Caco-2 (cell line): ENCODE results near the gene TOMM20L. TPM values are rescaled to one million over a fixed set of nuclear protein-coding genes. Genes with fewer than 3 reads are reported as not detected.

Experiments used
- BruUV-seq: library from RNA; stranded (reverse); fragments of 400-500 nt; replicated peaks from 2 replicates; lab custom pipeline; 2021; lab: Mats Ljungman, UMichigan
- CTCF ChIA-PET: fragments of 300-600 bp; sonication (Branson Sonifier 250); formaldehyde crosslinking; loops from one replicate; lab custom pipeline; 2022; ENCODE audit warnings: antibody characterized with exemption; lab: Charles Lee
- POLR2A ChIA-PET: fragments of 300-600 bp; sonication (Branson Sonifier 250); formaldehyde crosslinking; loops from one replicate; lab custom pipeline; 2022; ENCODE audit warnings: antibody characterized with exemption; lab: Charles Lee
- DNase-seq, 2 experiments: peaks; one replicate each; pipeline versions ENCODE4 v3.0.0 to v3.0.0-alpha.2; 2020 to 2022
- H3K27me3 ChIP-seq: replicated peaks from 2 replicates; pipeline ENCODE4 v1.6.0; 2011; ENCODE audit warnings: low read length; ENCODE audit not compliant: control insufficient read depth, insufficient read depth
- H3K36me3 ChIP-seq: 2 replicates; pipeline ENCODE4 v1.5.1; 2011; ENCODE audit warnings: low read length; ENCODE audit not compliant: control insufficient read depth, insufficient read depth
- H3K4me1 ChIP-seq: fragments of 250-450 bp; sonication (Bioruptor Pico); 2 replicates; pipeline ENCODE4 v1.5.1; 2020; ENCODE audit warnings: mild to moderate bottlenecking
- H3K4me3 ChIP-seq: 2 replicates; pipeline ENCODE4 v1.5.1; 2011; ENCODE audit warnings: low read depth, mild to moderate bottlenecking, control low read depth, low read length
- H3K9me3 ChIP-seq: fragments of 250-450 bp; sonication (Bioruptor Pico); 2 replicates; pipeline ENCODE4 v1.5.1; 2020; ENCODE audit warnings: mild to moderate bottlenecking, moderate library complexity
- H3K27ac Mint-ChIP-seq: one replicate; pipeline ENCODE4 v1.8.0; 2022; ENCODE audit warnings: mixed read lengths; ENCODE audit not compliant: unreplicated experiment
- H3K27me3 Mint-ChIP-seq: one replicate; pipeline ENCODE4 v1.8.0; 2022; ENCODE audit warnings: mixed read lengths; ENCODE audit not compliant: insufficient read depth, unreplicated experiment
- H3K36me3 Mint-ChIP-seq: one replicate; pipeline ENCODE4 v1.8.0; 2022; ENCODE audit warnings: mild to moderate bottlenecking, mixed read lengths; ENCODE audit not compliant: insufficient read depth, unreplicated experiment
- H3K4me1 Mint-ChIP-seq: one replicate; pipeline ENCODE4 v1.8.0; 2022; ENCODE audit warnings: low read depth, mixed read lengths; ENCODE audit not compliant: unreplicated experiment
- H3K4me3 Mint-ChIP-seq: one replicate; pipeline ENCODE4 v1.8.0; 2022; ENCODE audit warnings: mild to moderate bottlenecking, moderate library complexity, mixed read lengths; ENCODE audit not compliant: unreplicated experiment
- H3K9me3 Mint-ChIP-seq: one replicate; pipeline ENCODE4 v1.8.0; 2022; ENCODE audit warnings: mixed read lengths; ENCODE audit not compliant: unreplicated experiment
- intact Hi-C: fragments of 100-400 bp; cut with micrococcal nuclease; formaldehyde crosslinking; loops from one replicate; pipeline ENCODE4 v1.10.0; 2022; ENCODE audit not compliant: unreplicated experiment
- total RNA-seq: library from RNA; stranded (reverse); gene quantifications from 2 replicates; pipeline ENCODE4 v1.2.3, GENCODE V29; 2022
- TF ChIP-seq, protein P1 (sequence below), 2 experiments: fragments of 200-600 bp in 1 of 2; IDR thresholded peaks; 1 replicate in 1 of 2; 2 replicates in 1 of 2; pipeline versions ENCODE4 v1.5.1 to v1.8.0; 2011 to 2022; ENCODE audit warnings: antibody characterized with exemption in 1 of 2, control low read depth in 1 of 2, inconsistent platforms in 1 of 2, low read depth in 1 of 2, low read length in 1 of 2, mild to moderate bottlenecking in 1 of 2, moderate library complexity in 1 of 2; ENCODE audit not compliant: insufficient read depth in 1 of 2, severe bottlenecking in 1 of 2, unreplicated experiment in 1 of 2

TOMM20L gene
- total RNA-seq, 1 experiment from 2014 or later: 1.2 TPM

DNA sequence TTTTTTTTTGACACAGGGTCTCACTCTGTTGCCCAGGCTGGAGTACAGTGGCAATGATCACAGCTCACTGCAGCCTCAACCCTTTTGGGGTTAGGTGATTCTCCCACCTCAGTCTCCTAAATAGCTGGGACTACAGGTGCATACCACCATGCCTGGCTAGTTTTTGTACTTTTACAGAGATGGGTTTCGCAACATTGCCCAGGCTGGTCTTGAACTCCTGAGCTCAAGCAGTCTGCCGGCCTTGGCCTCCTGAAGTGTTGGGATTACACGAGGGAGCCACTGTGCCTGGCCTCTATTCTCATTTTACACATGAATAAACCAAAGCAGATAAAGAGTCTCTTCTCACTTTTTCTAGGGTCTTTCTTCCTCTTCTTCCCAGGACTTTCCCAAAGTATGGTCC, 3.2 kb downstream of the TOMM20L start:
- no peak overlapping the region for H3K4me3 Mint-ChIP-seq
- ChIA-PET POLR2A (no interaction called here), CTCF (no interaction called here)
- H3K4me1 Mint-ChIP-seq: peaks cover 15% of the 10 kb centered on the region
- peaks cover 8% of the 10 kb centered on the region for H3K36me3 Mint-ChIP-seq
- no peaks in the 10 kb centered on the region for H3K27me3 Mint-ChIP-seq
- H3K9me3 ChIP-seq: no peaks in the 10 kb centered on the region
- H3K27me3 ChIP-seq: no peaks in the 10 kb centered on the region
- H3K9me3 Mint-ChIP-seq: no peaks in the 10 kb centered on the region
- H3K4me3 ChIP-seq: no peak overlapping the region
- no peak for DNase-seq
- intact Hi-C loops: no loop called here
- no peaks in the 10 kb centered on the region for H3K36me3 ChIP-seq
- peaks cover 17% of the 10 kb centered on the region for H3K4me1 ChIP-seq
- no TSS peak for BruUV-seq
- TF ChIP-seq, protein P1, sequence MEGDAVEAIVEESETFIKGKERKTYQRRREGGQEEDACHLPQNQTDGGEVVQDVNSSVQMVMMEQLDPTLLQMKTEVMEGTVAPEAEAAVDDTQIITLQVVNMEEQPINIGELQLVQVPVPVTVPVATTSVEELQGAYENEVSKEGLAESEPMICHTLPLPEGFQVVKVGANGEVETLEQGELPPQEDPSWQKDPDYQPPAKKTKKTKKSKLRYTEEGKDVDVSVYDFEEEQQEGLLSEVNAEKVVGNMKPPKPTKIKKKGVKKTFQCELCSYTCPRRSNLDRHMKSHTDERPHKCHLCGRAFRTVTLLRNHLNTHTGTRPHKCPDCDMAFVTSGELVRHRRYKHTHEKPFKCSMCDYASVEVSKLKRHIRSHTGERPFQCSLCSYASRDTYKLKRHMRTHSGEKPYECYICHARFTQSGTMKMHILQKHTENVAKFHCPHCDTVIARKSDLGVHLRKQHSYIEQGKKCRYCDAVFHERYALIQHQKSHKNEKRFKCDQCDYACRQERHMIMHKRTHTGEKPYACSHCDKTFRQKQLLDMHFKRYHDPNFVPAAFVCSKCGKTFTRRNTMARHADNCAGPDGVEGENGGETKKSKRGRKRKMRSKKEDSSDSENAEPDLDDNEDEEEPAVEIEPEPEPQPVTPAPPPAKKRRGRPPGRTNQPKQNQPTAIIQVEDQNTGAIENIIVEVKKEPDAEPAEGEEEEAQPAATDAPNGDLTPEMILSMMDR (IDR thresholded peaks at IDR 0.05; ENCODE audit: insufficient read depth in 1 of 2, low read depth in 1 of 2, low read length in 1 of 2, severe bottlenecking in 1 of 2, unreplicated experiment in 1 of 2): no peak
- no peak overlapping the region for H3K27ac Mint-ChIP-seq

DNA sequence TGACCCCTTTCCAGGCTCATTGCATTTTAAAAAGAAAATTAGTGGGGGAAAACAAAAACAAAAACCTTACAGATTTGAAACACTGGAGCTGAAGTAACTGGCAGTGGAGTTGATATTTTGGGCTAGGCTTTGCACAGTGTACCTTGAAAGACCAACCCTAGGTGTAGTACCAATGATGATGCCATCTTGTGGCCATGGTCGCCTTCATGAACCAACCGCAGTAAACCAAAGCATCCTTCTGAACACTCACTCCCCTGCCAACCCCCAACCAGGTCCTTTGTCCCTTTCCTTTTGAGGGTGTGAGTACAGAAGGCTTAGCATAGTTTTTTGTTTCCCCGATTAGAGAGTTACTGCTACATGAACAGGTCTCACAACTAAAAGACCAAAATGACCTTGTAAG, 5.9 kb downstream of the TOMM20L start:
- intact Hi-C loops: no loop called here
- no peak overlapping the region for H3K27ac Mint-ChIP-seq
- no peaks in the 10 kb centered on the region for H3K27me3 Mint-ChIP-seq
- no TSS peak for BruUV-seq
- DNase-seq: no peak
- H3K4me3 Mint-ChIP-seq: no peak overlapping the region
- H3K4me1 Mint-ChIP-seq: peaks cover 14% of the 10 kb centered on the region
- Histone ChIP-seq H3K9me3 (no peaks in the 10 kb centered on the region), H3K4me3 (no peak overlapping the region), H3K27me3 (no peaks in the 10 kb centered on the region), H3K36me3 (no peaks in the 10 kb centered on the region), H3K4me1 (peaks cover 4% of the 10 kb centered on the region; the same call in 1 of the 2 replicates)
- ChIA-PET POLR2A (no interaction called here), CTCF (no interaction called here)
- TF ChIP-seq, protein P1 (IDR thresholded peaks at IDR 0.05; ENCODE audit: insufficient read depth in 1 of 2, low read depth in 1 of 2, low read length in 1 of 2, severe bottlenecking in 1 of 2, unreplicated experiment in 1 of 2): no peak
- H3K9me3 Mint-ChIP-seq: no peaks in the 10 kb centered on the region
- H3K36me3 Mint-ChIP-seq: no peaks in the 10 kb centered on the region

DNA sequence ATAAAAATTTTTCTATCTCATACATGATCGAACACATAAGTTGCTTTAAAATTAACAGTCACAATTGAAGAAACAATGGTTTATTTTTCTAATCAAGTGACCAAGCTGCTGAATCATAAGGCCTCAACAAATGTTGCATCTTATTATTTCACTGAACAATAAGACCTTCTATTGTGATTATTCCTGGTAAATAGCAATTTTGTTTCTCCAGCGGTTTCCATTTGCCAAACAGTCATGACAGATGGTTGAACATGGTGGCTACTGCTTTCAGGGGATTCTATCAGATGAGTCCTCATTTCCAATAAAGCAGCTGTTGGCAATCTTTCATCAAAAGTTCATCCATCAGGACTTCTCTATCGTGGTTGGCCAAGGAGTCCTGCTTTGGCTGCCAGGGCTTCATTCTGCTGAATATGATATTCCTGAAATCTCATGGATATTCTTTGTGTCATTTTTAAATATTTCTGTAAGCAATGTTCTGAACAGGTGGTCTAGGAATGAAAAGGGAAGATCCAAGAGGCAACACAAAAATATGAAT, 13.0 kb downstream of the TOMM20L start:
- Mint-ChIP-seq H3K36me3 (peaks cover 31% of the 10 kb centered on the region), H3K4me3 (no peak overlapping the region), H3K27me3 (no peaks in the 10 kb centered on the region), H3K9me3 (no peaks in the 10 kb centered on the region), H3K4me1 (no peaks in the 10 kb centered on the region), H3K27ac (no peak overlapping the region)
- Histone ChIP-seq H3K36me3 (no peaks in the 10 kb centered on the region; the same call in 1 of the 2 replicates), H3K4me1 (no peaks in the 10 kb centered on the region), H3K27me3 (no peaks in the 10 kb centered on the region), H3K4me3 (no peak overlapping the region), H3K9me3 (no peaks in the 10 kb centered on the region)
- POLR2A ChIA-PET: no interaction called here
- no peak for DNase-seq
- BruUV-seq: TSS peak; percentile 49
- CTCF ChIA-PET: interaction anchor here (0.5 kb wide), 1 partner anchor 8 kb away, joined by 4 read pairs; no protein-coding TSS in a partner anchor
- intact Hi-C loops: no loop called here
- TF ChIP-seq, protein P1 (IDR thresholded peaks at IDR 0.05; ENCODE audit: insufficient read depth in 1 of 2, low read depth in 1 of 2, low read length in 1 of 2, severe bottlenecking in 1 of 2, unreplicated experiment in 1 of 2): no peak
